CD14-positive monocyte (primary cell): ENCODE results near the gene TRAF1. TPM values are rescaled to one million over a fixed set of nuclear protein-coding genes. Genes with fewer than 3 reads are reported as not detected.

Source experiments
- DNase-seq, 3 donors: peaks; one replicate each; pipeline ENCODE4 v3.0.0-alpha.2; 2011 to 2022
- H2AFZ ChIP-seq: 2 replicates; pipeline ENCODE4 v1.6.0; 2012; ENCODE audit warnings: mild to moderate bottlenecking, low read depth, low read length, inconsistent platforms; ENCODE audit not compliant: insufficient read depth, poor library complexity, severe bottlenecking
- H3K27ac ChIP-seq, 2 donors: 1 replicate in 1 of 2; 2 replicates in 1 of 2; pipeline ENCODE4 v1.5.1; 2012 to 2013; ENCODE audit warnings: low read length in 2 of 2, control low read depth in 1 of 2, inconsistent platforms in 1 of 2, low read depth in 1 of 2, mild to moderate bottlenecking in 1 of 2
- H3K27me3 ChIP-seq, 2 donors: one replicate each; pipeline versions ENCODE4 v1.6.0 to v1.6.1; 2011 to 2013; ENCODE audit warnings: low read length in 2 of 2; ENCODE audit not compliant: control insufficient read depth in 2 of 2, insufficient read depth in 2 of 2
- H3K36me3 ChIP-seq, 2 donors: replicated peaks in 1 of 2; 1 replicate in 1 of 2; 2 replicates in 1 of 2; pipeline versions ENCODE4 v1.5.1 to v1.6.1; 2012 to 2013; ENCODE audit warnings: low read length in 2 of 2, control low read depth in 1 of 2, inconsistent platforms in 1 of 2, mild to moderate bottlenecking in 1 of 2; ENCODE audit not compliant: insufficient read depth in 2 of 2, control insufficient read depth in 1 of 2
- H3K4me1 ChIP-seq, 2 donors: 1 replicate in 1 of 2; 2 replicates in 1 of 2; pipeline versions ENCODE4 v1.5.1 to v1.6.1; 2012 to 2013; ENCODE audit warnings: low read length in 2 of 2, control low read depth in 1 of 2, inconsistent platforms in 1 of 2, mild to moderate bottlenecking in 1 of 2, moderate library complexity in 1 of 2; ENCODE audit not compliant: insufficient read depth in 2 of 2, control insufficient read depth in 1 of 2
- H3K4me2 ChIP-seq: replicated peaks from 2 replicates; pipeline ENCODE3; 2012; ENCODE audit warnings: low read length, moderate library complexity, mild to moderate bottlenecking; ENCODE audit not compliant: poor library complexity, severe bottlenecking; ENCODE audit errors: extremely low read depth
- H3K4me3 ChIP-seq, 3 experiments: fragments of 200-600 bp in 1 of 3; sonication (generic) in 1 of 3; replicated peaks in 1 of 3; 1 replicate in 2 of 3; 2 replicates in 1 of 3; pipeline ENCODE4 v1.5.1; 2011 to 2013; ENCODE audit warnings: low read length in 3 of 3, mild to moderate bottlenecking in 3 of 3, control low read depth in 2 of 3, low read depth in 2 of 3, inconsistent platforms in 1 of 3, moderate library complexity in 1 of 3
- H3K79me2 ChIP-seq: 2 replicates; pipeline ENCODE4 v1.6.0; 2012; ENCODE audit warnings: mild to moderate bottlenecking, control low read depth, inconsistent platforms, low read length, moderate library complexity; ENCODE audit not compliant: insufficient read depth
- H3K9ac ChIP-seq: 2 replicates; pipeline ENCODE4 v1.6.0; 2017; ENCODE audit warnings: low read length, mild to moderate bottlenecking; ENCODE audit not compliant: insufficient read depth, poor library complexity, severe bottlenecking
- H3K9me3 ChIP-seq, 2 donors: replicated peaks in 1 of 2; 1 replicate in 1 of 2; 2 replicates in 1 of 2; pipeline versions ENCODE4 v1.5.1 to v1.6.1; 2012 to 2013; ENCODE audit warnings: low read length in 2 of 2, control low read depth in 1 of 2; ENCODE audit not compliant: control insufficient read depth in 1 of 2, insufficient read depth in 1 of 2
- H4K20me1 ChIP-seq: 2 replicates; pipeline ENCODE4 v1.6.0; 2012; ENCODE audit warnings: mild to moderate bottlenecking, low read length, control low read depth, moderate library complexity; ENCODE audit not compliant: insufficient read depth
- H3K27ac Mint-ChIP-seq, 7 donors: one replicate each; pipeline ENCODE4 v1.8.0; 2020; ENCODE audit warnings: mild to moderate bottlenecking in 7 of 7, mixed read lengths in 7 of 7, moderate library complexity in 6 of 7, inconsistent platforms in 2 of 7
- H3K27me3 Mint-ChIP-seq, 3 donors: one replicate each; pipeline ENCODE4 v1.8.0; 2021 to 2022; ENCODE audit warnings: low read depth in 3 of 3, mild to moderate bottlenecking in 3 of 3, mixed read lengths in 3 of 3, moderate library complexity in 3 of 3, inconsistent platforms in 1 of 3
- H3K36me3 Mint-ChIP-seq, 2 donors: one replicate each; pipeline ENCODE4 v1.8.0; 2020; ENCODE audit warnings: mixed read lengths in 2 of 2, inconsistent platforms in 1 of 2, mild to moderate bottlenecking in 1 of 2
- H3K4me1 Mint-ChIP-seq: one replicate; pipeline ENCODE4 v1.8.0; 2020; ENCODE audit warnings: mild to moderate bottlenecking, mixed read lengths
- H3K4me3 Mint-ChIP-seq, 2 donors: one replicate each; pipeline ENCODE4 v1.8.0; 2020; ENCODE audit warnings: mild to moderate bottlenecking in 2 of 2, mixed read lengths in 2 of 2, moderate library complexity in 1 of 2
- H3K9me3 Mint-ChIP-seq, 7 donors: one replicate each; pipeline ENCODE4 v1.8.0; 2020 to 2022; ENCODE audit warnings: mixed read lengths in 7 of 7, mild to moderate bottlenecking in 6 of 7, moderate library complexity in 6 of 7, inconsistent platforms in 2 of 7
- WGBS: methylation state at CpG from one replicate; pipeline ENCODE4 v1.1.5; 2013; ENCODE audit warnings: missing lambda C conversion rate; ENCODE audit not compliant: insufficient coverage; 5-methylcytosine and 5-hydroxymethylcytosine counted together
- intact Hi-C, 2 donors: fragments of 100-400 bp; cut with micrococcal nuclease; formaldehyde crosslinking; loops; one replicate each; pipeline versions ENCODE4 v1.15.0 to v1.15.1; 2023
- polyA plus RNA-seq, 3 donors: library from polyadenylated mRNA; depleted of rRNA in 1 of 3; unstranded in 2 of 3; stranded (reverse) in 1 of 3; fragments of 300-500 nt in 2 of 3; fragments of >200 nt in 1 of 3; fragmentation: Illumina TruSeq in 2 of 3; gene quantifications; 1 replicate in 2 of 3; 2 replicates in 1 of 3; pipeline ENCODE4 v1.2.3, GENCODE V29; 2012 to 2021
- TF ChIP-seq, protein P1 (sequence below): fragments of 200-600 bp; IDR thresholded peaks from one replicate; pipeline ENCODE4 v1.8.0; 2022; ENCODE audit warnings: antibody characterized with exemption, mild to moderate bottlenecking

Gene TRAF1
- polyA plus RNA-seq, 3 donors, result 0.15 to 22.8 (median 0.74) TPM

GRCh38 chr9:120965344-120966012, 38.9 kb upstream of the TRAF1 start:
- Mint-ChIP-seq H3K27ac (no peak overlapping the region), H3K9me3 (no peaks in the 10 kb centered on the region), H3K4me3 (no peak overlapping the region), H3K27me3 (peaks cover 0 to 2% (median 0%) of the 10 kb centered on the region in 3 donors), H3K4me1 (peaks cover 2% of the 10 kb centered on the region), H3K36me3 (peaks cover 23 to 24% of the 10 kb centered on the region in 2 donors)
- no peaks in the 10 kb centered on the region for H3K79me2 ChIP-seq
- H3K9me3 ChIP-seq, result no peaks in the 10 kb centered on the region
- TF ChIP-seq, protein P1, sequence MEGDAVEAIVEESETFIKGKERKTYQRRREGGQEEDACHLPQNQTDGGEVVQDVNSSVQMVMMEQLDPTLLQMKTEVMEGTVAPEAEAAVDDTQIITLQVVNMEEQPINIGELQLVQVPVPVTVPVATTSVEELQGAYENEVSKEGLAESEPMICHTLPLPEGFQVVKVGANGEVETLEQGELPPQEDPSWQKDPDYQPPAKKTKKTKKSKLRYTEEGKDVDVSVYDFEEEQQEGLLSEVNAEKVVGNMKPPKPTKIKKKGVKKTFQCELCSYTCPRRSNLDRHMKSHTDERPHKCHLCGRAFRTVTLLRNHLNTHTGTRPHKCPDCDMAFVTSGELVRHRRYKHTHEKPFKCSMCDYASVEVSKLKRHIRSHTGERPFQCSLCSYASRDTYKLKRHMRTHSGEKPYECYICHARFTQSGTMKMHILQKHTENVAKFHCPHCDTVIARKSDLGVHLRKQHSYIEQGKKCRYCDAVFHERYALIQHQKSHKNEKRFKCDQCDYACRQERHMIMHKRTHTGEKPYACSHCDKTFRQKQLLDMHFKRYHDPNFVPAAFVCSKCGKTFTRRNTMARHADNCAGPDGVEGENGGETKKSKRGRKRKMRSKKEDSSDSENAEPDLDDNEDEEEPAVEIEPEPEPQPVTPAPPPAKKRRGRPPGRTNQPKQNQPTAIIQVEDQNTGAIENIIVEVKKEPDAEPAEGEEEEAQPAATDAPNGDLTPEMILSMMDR, result no peak
- H3K9ac ChIP-seq, result no peak overlapping the region
- H3K27ac ChIP-seq, result no peak overlapping the region
- H3K4me3 ChIP-seq, result no peak overlapping the region
- no peak for DNase-seq
- H3K4me2 ChIP-seq, result no peak overlapping the region
- no peaks in the 10 kb centered on the region for H4K20me1 ChIP-seq
- H3K27me3 ChIP-seq, result no peaks in the 10 kb centered on the region
- intact Hi-C loops, result no loop called here
- no CpG with 5 or more reads among the region's 4 CpGs for WGBS
- H3K36me3 ChIP-seq, result peaks cover 0 to 24% of the 10 kb centered on the region in 2 donors
- H2AFZ ChIP-seq, result no peak overlapping the region
- no peaks in the 10 kb centered on the region for H3K4me1 ChIP-seq

GRCh38 chr9:120961936-120962335, 35.3 kb upstream of the TRAF1 start:
- H3K27me3 Mint-ChIP-seq, result peaks cover 0 to 2% (median 0%) of the 10 kb centered on the region in 3 donors
- no peak overlapping the region for H3K4me2 ChIP-seq
- H3K27ac ChIP-seq, result no peak overlapping the region
- H3K36me3 Mint-ChIP-seq, result peaks cover 29 to 30% of the 10 kb centered on the region in 2 donors
- H3K36me3 ChIP-seq, result peaks cover 0 to 24% of the 10 kb centered on the region in 2 donors
- intact Hi-C loops, result no loop called here
- H4K20me1 ChIP-seq, result no peaks in the 10 kb centered on the region
- H3K9me3 Mint-ChIP-seq, result peaks cover 0 to 2% (median 0%) of the 10 kb centered on the region in 7 donors
- no peaks in the 10 kb centered on the region for H3K27me3 ChIP-seq
- H2AFZ ChIP-seq, result no peak overlapping the region
- WGBS, result no CpG with 5 or more reads among the region's 3 CpGs
- H3K9ac ChIP-seq, result no peak overlapping the region
- H3K27ac Mint-ChIP-seq, result no peak overlapping the region
- no peak overlapping the region for H3K4me3 Mint-ChIP-seq
- H3K79me2 ChIP-seq, result no peaks in the 10 kb centered on the region
- no peak overlapping the region for H3K4me3 ChIP-seq
- H3K4me1 ChIP-seq, result no peaks in the 10 kb centered on the region
- H3K9me3 ChIP-seq, result no peaks in the 10 kb centered on the region
- no peak for DNase-seq
- TF ChIP-seq, protein P1, result no peak
- H3K4me1 Mint-ChIP-seq, result peaks cover 2% of the 10 kb centered on the region
